Measurements from ENCODE around the gene RNF175.

RNF175 gene

GRCh38 chr4:153784166-153784699, 24.4 kb upstream of the RNF175 start:
- no peak for DNase-seq

- DNase-seq: peak; percentile 19
Measured at GRCh38 chr4:153782581-153782980, 22.8 kb upstream of the RNF175 start.

- DNase-seq: peak; percentile 68
Measured at GRCh38 chr4:153781717-153782416, 22.0 kb upstream of the RNF175 start.

DNA sequence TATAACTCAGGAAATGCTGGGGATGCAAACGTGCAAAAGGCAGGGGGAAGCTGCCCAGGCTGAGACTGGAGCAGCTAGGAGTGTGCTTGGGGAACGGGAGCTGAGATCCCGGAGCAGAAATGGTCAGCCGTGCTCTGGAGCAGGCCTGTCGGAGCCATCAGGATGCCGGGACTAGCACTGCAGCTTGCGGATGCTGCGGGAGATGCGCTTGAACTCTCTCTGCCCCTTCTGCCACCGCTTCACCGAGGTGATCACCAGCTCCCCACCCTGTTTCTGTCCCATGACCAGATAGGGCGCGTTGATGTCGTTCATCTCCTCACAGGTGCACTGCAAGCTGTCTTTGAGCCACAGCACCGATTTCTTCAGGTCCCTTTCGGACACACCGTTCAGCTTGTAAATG, 21.5 kb upstream of the RNF175 start:
- no peak for DNase-seq

GRCh38 chr4:153780876-153781275, 21.1 kb upstream of the RNF175 start:
- peak; percentile 17 for DNase-seq

DNA sequence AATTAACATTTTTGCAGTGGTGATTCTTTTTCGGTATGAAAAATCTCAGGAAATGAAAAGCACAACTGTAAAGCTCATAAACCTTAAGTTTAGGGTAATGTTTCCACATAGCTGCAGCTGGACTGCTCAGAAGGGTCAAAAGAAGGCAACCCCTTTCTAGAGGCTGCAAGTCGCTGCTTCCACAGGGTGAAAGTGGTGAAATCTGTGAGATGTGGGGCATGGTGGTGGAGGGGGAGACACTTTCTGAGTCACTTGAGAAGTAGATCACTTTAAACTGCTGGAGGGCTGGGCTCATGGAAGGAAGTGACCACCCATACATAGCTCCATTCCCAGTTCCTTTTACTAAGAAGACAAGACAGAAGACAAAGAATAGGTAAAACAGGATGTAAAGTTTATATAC, 20.4 kb upstream of the RNF175 start:
- peak; percentile 41 for DNase-seq

DNA sequence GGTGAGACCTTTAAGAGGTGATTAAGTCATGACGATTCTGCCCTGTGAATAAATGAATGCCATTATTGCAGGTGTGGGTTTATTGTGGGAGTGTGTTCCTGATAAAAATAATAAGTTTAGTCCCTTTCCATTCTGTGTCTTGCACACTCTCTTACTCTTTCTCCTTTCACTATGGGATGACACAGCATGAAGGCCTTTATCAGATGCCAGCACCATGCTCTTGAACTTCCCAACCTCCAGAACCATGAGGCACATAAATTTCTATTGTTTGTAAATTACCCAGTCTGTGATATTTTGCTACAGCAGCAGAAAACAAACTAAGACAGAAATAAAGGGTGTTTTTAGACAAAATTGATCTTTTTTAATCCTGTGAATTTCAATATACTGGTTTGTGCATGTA, 18.6 kb upstream of the RNF175 start:
- DNase-seq: no peak

GRCh38 chr4:153777421-153777820, 17.6 kb upstream of the RNF175 start:
- DNase-seq: no peak

DNA sequence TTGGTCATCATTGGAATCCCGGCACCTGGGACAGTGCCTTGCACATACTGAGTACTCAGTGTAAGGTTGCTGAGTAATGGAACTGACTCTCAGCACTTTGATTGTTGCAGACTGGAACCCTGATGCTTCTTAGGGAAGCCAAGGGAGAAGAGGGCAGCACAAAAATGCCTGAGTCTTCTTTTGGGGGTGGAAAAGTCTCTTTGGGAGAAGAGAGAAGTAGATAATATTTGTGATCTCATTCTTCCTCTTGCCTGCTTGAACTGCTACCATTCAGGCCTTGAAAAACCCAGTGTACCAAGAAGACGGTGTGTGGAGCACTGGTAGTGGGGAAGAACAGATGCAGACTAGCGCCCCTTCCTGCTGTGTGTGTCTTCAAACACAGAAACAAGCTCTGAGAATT, 16.8 kb upstream of the RNF175 start:
- no peak for DNase-seq

DNA sequence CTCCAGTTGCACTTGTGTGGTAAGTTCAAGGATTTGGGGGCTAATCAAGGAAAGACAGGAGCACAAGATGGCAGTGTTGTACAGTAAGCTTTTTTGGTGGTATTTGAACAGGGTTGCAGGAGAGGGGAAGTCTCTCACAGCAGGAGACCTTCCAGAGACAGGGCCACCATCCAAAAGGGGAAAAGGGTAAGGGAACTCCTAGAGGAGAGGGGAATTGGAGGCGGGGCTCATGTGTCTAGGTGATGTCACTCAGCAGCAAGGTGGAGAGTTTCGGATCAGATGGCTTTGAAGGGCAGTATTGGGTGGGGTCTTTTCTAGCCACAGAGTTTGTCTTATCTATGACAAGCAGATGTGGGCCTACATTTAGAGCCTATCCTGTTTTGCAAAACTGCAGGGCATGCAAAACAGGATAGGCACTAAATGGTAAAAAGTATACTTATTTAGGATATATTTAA, 13.4 kb upstream of the RNF175 start:
- DNase-seq: peak; percentile 29

GRCh38 chr4:153771046-153771445, 11.2 kb upstream of the RNF175 start:
- no peak for DNase-seq

- DNase-seq: no peak
Measured at GRCh38 chr4:153766758-153767157, 6.9 kb upstream of the RNF175 start.

DNA sequence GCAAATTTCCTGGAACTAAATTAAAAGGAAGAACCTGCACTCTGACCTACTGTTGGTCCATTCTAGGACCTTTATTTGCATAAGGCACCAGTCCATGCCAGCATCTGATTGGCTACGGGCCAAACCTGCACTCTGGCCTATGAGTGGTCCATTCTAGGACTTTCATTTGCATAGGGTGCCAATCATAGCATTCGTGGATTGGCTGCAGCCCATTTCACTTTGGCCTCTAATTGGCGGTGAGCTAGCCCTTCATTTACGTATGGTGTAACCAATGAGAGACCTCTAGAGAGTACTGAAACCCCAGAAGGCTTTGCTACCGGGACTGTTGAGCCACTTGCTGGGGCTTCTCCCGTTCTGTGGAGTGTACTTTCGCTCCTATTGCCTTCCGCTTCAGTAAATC, 6.1 kb upstream of the RNF175 start:
- no peak for DNase-seq

GRCh38 chr4:153764601-153765368, 5.0 kb upstream of the RNF175 start:
- DNase-seq: peak; percentile 26

- peak; percentile 32 for DNase-seq
Measured at GRCh38 chr4:153763404-153763803, 3.6 kb upstream of the RNF175 start.

DNA sequence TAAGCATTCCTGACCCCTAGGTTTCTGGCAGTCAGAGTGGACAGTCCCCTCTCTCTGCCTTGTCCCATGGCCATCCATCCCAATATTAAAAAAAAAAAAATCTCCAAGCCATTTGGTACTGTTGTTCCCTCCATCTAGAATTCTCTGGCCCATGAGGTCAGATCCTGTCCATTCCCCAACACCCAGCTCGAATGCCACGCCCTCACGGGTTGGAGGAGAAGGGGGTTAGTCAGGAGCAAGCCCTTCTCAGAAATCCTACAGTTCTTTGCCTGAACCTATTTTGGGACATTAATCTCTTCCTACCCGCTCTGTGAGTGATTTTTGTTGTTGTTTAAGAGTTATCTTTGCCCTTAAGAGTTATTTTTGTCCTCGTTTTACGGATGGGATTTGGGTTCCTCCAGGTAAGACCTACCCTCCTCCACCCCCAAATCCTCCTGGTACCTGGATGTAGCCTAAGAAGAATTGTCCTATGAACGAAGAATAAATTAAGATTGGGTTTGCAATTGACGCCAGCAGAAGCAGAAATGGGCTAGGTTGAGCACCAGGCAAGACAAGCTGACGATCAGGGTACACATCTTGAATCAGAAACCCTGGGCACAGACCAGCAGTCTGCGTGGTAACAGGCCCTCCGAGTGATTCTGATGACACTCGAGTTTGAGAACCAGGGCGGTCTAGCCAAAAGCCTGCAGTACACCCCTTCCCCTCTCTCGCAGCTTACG, 977 bp downstream of the RNF175 start:
- DNase-seq: no peak

GRCh38 chr4:153758136-153758535, 1.7 kb downstream of the RNF175 start:
- no peak for DNase-seq

DNA sequence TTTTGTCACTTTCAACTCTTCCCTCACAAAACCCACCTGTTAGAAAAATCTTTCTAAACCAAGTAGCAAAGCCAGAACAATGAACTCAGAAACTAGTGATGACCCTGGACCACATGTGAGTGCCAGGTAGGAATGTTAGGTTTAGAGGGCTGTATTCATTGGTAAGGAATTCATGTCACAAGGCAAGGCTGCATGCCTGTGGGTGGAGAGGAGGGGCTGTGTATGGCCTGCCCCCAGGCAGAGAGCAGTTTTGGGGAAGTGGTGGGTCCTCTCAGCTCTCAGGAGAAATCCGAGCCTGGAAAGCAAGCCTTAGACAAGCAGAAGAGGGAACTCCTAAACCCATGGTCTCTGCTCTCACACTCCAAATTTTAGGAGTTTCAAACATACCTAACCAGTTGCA, 2.4 kb downstream of the RNF175 start:
- no peak for DNase-seq

- no peak for DNase-seq
Measured at GRCh38 chr4:153755186-153755585, 4.6 kb downstream of the RNF175 start.

DNA sequence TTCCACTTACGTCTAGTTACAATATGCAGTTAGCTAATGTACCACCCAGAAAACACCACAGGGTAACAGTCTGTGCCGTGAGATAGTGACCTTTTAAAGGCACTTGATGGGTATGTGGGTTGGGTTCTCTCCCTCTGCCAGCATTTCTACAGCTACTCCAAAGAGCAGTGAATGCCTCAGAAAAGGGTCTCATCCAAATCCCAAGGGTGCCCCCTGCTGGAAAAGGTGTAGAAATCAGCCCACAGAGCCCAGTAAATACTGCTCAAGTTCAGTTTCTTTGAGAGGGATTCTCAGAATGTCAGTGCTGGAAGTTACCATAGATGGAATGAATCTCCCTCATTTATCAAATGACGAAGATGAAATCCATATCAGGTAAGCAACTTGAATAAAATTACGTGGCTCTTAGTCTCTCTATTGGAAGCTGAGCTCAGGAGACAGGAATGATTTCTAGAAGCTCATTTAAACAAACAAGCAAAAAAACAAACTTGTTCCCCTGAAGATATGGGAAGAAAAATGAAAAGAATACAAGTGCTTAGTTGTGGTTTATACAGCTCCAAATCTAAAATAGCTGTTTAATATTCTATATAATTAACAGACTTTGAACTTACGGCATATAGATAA, 9.5 kb downstream of the RNF175 start:
- DNase-seq: peak; percentile 91

- no peak for DNase-seq
Measured at GRCh38 chr4:153748378-153748777, 11.4 kb downstream of the RNF175 start.

DNA sequence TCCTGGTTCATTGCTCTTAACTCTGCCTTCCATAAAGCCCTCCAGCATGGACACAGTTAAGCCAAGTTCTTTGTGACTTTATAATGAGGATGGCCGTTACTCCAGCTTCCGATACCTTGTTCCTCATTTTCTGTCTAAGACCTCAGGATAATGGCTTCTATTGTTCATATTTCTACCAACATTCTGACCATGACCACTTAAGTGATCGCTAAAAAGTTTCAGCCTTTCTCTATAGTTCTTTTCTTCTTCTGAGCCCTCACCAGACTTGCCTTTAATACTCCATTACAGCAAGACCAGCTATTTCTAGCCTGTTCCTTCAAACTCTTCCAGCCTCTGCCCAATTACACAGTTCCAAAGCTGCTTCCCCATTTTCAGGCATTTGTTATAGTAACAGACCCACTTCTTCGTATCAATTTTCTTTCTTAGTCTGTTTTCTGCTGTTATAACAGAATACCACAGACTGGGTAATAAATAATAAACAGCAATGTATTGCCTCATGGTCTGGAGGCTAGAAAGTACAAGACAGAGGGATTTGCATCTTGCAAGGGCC, 12.3 kb downstream of the RNF175 start:
- DNase-seq: no peak

- DNase-seq: no peak
Measured at GRCh38 chr4:153745651-153746050, 14.2 kb downstream of the RNF175 start.
